Anterior cingulate cortex (tissue), 58 donors: ENCODE measurements around the gene OPCML.

Source experiments
- DNase-seq, 58 donors: peaks; one replicate each; lab custom pipeline; 2025; lab: John Stamatoyannopoulos, UW

OPCML gene

GRCh38 chr11:133506023-133506422, 26.3 kb downstream of the OPCML start:
- no peak for DNase-seq

- DNase-seq, result no peak
These were observed 27.4 kb downstream of the OPCML start for GRCh38 chr11:133504906-133505305.

GRCh38 chr11:133503776-133504175, 28.5 kb downstream of the OPCML start:
- DNase-seq, result no peak

- DNase-seq, result no peak
These were observed 29.1 kb downstream of the OPCML start for GRCh38 chr11:133503236-133503635.

- no peak for DNase-seq
These were observed 30.4 kb downstream of the OPCML start for GRCh38 chr11:133501643-133502539.

GRCh38 chr11:133500936-133501335, 31.4 kb downstream of the OPCML start:
- no peak for DNase-seq

- DNase-seq, result no peak
These were observed 31.9 kb downstream of the OPCML start for GRCh38 chr11:133500435-133500834.

- no peak for DNase-seq
These were observed 33.3 kb downstream of the OPCML start for GRCh38 chr11:133498969-133499368.

GRCh38 chr11:133497477-133498140, 34.7 kb downstream of the OPCML start:
- DNase-seq, result no peak

GRCh38 chr11:133492895-133493294, 39.4 kb downstream of the OPCML start:
- no peak for DNase-seq

GRCh38 chr11:133491680-133492383, 40.5 kb downstream of the OPCML start:
- no peak for DNase-seq

- no peak for DNase-seq
These were observed 51.6 kb downstream of the OPCML start for GRCh38 chr11:133480722-133481121.

- DNase-seq, result no peak
These were observed 53.1 kb downstream of the OPCML start for GRCh38 chr11:133479209-133479608.

GRCh38 chr11:133477251-133477625, 55.1 kb downstream of the OPCML start:
- no peak for DNase-seq

- DNase-seq, result no peak
These were observed 55.6 kb downstream of the OPCML start for GRCh38 chr11:133476570-133477250.

- no peak for DNase-seq
These were observed 57.8 kb downstream of the OPCML start for GRCh38 chr11:133474461-133474860.

- peak in 1 of 58 donors; percentile 43 for DNase-seq
These were observed 64.6 kb downstream of the OPCML start for GRCh38 chr11:133467686-133468085.

- DNase-seq, result peak in 6 of 58 donors; percentile 3 to 32 (median 13)
These were observed 89.0 kb downstream of the OPCML start for GRCh38 chr11:133443206-133443747.

- DNase-seq, result no peak
These were observed 90.2 kb downstream of the OPCML start for GRCh38 chr11:133441964-133442660.

GRCh38 chr11:133425992-133426391, 106.3 kb downstream of the OPCML start:
- DNase-seq, result no peak
